GM12865 (cell line): ENCODE results near the gene RAB8A.
"Not testable (repeated sequence)": the region's sequence is repeated elsewhere in the genome, so short reads cannot be mapped to it uniquely, and the experiment has no call there.

ENCODE experiments used
- DNase-seq: peaks from one replicate; pipeline ENCODE4 v3.0.0; 2010; ENCODE audit warnings: low read depth
- H3K4me3 ChIP-seq: 2 replicates; pipeline ENCODE4 v1.5.1; 2011; ENCODE audit warnings: mild to moderate bottlenecking, low read depth, low read length, control low read depth
- TF ChIP-seq, protein P1 (sequence below): IDR thresholded peaks from 2 replicates; pipeline ENCODE4 v1.5.1; 2011; ENCODE audit warnings: low read length, control low read depth, low read depth, inconsistent platforms; ENCODE audit not compliant: insufficient read depth; ENCODE audit errors: missing control alignments

RAB8A gene

DNA sequence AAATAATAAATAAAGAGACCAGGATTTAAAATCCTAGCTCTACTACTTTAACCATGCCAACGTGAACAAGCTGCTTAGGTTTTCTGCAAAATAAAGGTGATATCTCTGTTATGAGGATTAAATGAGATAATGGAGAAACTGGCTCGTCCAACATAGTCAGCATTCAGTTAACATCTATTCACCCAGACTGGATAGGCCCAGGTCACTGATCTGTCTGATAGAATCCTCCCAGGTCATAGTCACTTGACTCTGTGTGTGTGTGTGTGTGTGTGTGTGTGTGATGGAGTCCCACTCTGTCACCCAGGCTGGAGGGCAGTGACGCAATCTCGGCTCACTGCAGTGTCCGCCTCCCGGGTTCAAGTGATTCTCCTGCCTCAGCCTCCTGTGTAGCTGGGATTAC lies 12.9 kb upstream of the RAB8A start:
- no peak overlapping the region for H3K4me3 ChIP-seq
- DNase-seq, result no peak

GRCh38 chr19:16099314-16099965 lies 12.2 kb upstream of the RAB8A start:
- DNase-seq, H3K4me3 ChIP-seq: not testable (repeated sequence)

More for the DNA sequence above, 12.9 kb upstream of the RAB8A start:
- TF ChIP-seq, protein P1, sequence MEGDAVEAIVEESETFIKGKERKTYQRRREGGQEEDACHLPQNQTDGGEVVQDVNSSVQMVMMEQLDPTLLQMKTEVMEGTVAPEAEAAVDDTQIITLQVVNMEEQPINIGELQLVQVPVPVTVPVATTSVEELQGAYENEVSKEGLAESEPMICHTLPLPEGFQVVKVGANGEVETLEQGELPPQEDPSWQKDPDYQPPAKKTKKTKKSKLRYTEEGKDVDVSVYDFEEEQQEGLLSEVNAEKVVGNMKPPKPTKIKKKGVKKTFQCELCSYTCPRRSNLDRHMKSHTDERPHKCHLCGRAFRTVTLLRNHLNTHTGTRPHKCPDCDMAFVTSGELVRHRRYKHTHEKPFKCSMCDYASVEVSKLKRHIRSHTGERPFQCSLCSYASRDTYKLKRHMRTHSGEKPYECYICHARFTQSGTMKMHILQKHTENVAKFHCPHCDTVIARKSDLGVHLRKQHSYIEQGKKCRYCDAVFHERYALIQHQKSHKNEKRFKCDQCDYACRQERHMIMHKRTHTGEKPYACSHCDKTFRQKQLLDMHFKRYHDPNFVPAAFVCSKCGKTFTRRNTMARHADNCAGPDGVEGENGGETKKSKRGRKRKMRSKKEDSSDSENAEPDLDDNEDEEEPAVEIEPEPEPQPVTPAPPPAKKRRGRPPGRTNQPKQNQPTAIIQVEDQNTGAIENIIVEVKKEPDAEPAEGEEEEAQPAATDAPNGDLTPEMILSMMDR, result no peak

DNA sequence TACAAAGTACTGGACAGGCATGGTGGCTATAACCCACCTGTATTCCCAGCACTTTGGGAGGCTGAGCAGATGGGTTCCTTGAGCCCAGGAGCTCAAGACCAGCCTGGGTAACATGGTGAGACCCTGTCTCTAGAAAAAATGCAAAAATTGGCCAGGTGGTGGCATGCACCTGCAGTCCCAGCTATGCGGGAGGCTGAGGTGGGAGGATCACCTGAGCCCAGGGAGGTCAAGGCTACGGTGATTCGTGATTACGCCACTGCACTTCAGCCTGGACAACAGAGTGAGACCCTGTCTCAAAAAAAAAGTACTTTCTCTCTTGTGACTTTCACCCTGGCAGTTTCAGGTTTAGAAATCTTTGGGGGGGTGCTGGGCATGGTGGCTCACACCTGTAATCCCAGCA lies 11.2 kb upstream of the RAB8A start:
- no peak overlapping the region for H3K4me3 ChIP-seq
- no peak for DNase-seq
- TF ChIP-seq, protein P1, result no peak

DNA sequence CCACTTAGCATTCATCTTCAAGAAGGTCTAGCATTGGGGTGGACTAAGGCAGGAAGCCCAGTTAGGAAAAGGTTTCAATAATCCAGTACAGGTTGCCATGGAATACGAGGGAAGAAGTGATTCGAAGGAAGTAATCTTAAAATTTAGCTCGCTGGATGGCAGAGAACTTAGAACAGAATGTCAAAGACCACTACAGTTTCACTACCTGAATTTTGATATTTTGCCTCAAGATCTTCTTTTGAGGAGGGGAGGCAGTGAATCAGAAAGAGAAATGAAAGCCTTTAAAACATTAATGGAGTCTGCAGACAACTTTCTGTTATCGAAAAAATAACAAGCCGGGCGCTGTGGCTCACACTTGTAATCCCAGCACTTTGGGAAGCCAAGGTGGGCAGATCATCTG lies 7.0 kb upstream of the RAB8A start:
- DNase-seq, result no peak
- TF ChIP-seq, protein P1, result no peak
- no peak overlapping the region for H3K4me3 ChIP-seq

- peak; percentile 64 for DNase-seq
- TF ChIP-seq, protein P1, result no peak
- no peak overlapping the region for H3K4me3 ChIP-seq
These were observed 5.6 kb upstream of the RAB8A start for GRCh38 chr19:16106121-16106520.

GRCh38 chr19:16111909-16112752 lies 442 bp downstream of the RAB8A start:
- TF ChIP-seq, protein P1, result no peak
- peak overlapping the region; percentile 91 for H3K4me3 ChIP-seq

GRCh38 chr19:16112778-16113177 lies 1.1 kb downstream of the RAB8A start:
- H3K4me3 ChIP-seq, result peak overlapping the region; percentile 91
- TF ChIP-seq, protein P1, result no peak
- DNase-seq, result peak; percentile 34

More at GRCh38 chr19:16111909-16112752, 442 bp downstream of the RAB8A start:
- no peak for DNase-seq
